IPS-NIHi7 (cell line): ENCODE data around the gene DIMT1.

ENCODE experiments used
- DNase-seq: peaks from one replicate; pipeline ENCODE4 v3.0.0; 2012; ENCODE audit warnings: mixed read lengths; ENCODE audit errors: extremely low spot score

Gene DIMT1

GRCh38 chr5:62403411-62404250 lies at the start of gene DIMT1:
DIMT1 (minus strand) TSS chr5:62403905; CDS start chr5:62403772, 133 bp downstream.
- DNase-seq = peak; percentile 96

DNA sequence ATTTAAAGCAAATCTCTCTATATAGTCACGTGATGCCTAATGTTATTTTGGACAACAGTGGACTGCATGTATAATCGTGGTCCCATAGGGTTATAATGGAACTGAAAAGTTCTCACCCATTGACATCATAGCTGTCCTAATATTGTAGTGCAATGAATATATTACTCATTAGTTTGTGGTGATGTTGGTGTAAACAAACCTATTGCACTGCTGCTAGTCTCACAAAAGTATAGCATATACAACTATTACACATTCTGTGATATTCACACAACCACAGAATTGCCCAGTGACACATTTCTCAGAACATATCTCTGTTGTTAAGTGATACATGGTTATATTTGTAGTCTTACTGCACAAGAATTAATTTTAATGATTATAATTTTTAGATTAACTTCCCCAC lies 46.6 kb upstream of the DIMT1 start:
- DNase-seq = no peak

DNA sequence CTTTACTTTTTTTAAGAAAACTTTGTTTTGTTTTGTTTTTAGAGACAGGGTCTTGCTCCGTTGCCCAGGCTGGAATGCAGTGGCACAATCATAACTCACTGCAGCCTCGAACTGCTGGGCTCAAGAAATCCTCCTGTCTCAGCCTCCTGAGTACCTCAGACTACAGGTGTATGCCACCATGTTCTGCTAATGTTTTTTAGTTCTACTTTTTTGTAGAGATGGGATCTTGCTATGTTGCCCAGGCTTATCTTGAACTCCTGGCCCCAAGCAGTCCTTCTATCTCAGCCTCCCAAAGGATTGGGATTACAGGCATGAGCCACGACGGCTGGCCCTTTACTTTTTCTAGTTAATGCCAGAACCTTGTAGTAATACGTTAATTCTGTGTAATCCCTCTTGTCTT lies 44.8 kb upstream of the DIMT1 start:
- DNase-seq = no peak

DNA sequence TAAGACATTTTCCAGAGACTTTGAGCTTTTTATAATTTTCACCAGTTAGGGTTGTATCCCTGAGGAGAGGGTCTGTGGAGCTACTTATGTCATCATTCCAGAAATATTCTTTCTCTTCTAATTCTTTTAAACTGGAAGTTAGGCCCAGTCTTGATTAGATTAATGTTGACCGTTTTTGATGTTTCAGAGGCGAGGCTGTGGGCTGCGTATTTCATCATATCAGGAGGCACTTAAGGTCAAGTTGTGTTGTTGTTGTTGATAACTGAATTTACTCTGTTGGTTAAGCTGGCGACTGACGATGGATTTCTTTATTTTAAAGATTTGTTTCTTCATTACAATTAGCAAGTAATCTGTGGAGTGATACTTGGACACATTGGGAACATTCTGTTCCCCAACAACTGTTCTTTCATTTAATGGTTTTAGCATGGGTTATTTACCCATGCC lies 28.9 kb upstream of the DIMT1 start:
- DNase-seq = no peak

DNA sequence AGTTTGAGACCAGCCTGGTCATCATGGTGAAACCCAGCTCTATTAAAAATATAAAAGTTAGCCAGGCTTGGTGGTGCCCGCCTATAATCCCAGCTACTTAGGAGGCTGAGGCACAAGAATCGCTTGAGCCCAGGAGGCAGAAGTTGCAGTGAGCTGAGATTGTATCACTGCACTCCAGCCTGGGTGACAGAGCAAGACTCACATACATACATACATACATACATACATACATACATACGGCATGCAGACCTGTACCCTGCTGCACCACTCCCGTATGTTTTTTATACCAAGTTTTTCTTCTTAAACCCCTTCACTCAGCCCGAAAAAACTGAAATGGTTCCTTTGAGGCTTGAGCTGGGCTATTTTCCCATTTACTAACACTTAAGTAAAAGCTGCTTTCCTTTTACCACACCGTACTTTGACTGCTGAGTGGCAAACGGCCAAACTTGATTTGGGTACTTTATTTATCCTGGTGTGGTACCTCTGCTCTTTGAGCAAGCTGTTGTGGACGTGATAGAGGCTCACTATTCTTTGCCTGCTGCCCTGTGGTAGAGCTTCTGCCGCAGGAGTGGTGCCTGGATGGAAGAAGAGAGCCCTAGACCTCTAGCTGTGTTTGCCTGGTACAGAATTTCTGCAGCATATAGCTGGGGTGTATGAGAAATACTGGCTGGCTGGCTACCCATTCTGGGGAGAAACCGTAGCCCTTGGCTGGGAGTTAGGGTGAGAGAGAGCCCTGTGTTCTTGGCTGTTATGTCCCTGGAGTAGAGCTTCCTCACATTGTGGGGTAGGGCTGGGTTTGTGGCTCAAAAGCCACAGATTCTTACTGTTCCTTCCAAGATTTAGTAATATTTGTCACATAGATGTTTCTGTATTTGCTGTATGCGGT lies 28.3 kb upstream of the DIMT1 start:
- DNase-seq = peak; percentile 9

GRCh38 chr5:62424763-62425162 lies 21.1 kb upstream of the DIMT1 start:
- DNase-seq = no peak

DNA sequence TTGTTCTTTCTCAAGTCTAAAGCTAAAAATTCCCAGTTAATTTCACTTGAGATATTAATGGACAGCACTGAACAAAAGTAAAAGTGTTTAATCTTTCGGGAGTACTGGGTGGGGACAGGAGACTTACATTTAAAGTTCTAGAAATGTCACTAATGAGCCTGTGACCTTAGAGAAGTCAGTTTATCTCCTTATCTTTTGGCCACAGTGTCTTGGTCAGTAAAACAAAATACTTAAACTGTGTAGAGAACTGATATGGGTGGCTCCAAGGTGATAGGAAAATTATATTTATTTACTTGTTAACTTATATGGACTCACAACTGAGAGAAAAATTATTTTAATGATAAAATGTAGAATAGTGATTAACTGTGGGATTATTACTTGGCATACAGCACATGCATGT lies 17.7 kb upstream of the DIMT1 start:
- DNase-seq = no peak

DNA sequence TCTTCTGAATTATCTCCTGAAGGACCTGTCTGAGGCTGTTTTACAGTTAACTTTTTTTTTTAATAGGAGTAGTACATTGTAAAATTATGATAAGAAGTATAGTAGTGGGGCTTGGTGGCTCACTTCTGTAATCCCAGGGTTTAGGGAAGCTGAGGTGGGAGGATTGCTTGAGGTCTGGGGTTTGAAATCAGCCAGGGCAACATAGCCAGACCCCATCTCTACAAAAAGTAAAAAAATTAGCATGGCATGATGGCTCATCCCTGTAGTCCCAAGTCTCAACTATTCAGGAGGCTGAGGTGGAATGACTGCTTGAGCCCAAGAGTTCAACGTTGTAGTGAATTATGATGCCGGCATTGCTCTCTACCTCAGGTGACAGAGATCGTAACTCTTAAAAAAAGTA lies 15.9 kb upstream of the DIMT1 start:
- DNase-seq = no peak

GRCh38 chr5:62418462-62419076 lies 14.9 kb upstream of the DIMT1 start:
- no peak for DNase-seq

GRCh38 chr5:62413711-62414110 lies 10.0 kb upstream of the DIMT1 start:
- no peak for DNase-seq

DNA sequence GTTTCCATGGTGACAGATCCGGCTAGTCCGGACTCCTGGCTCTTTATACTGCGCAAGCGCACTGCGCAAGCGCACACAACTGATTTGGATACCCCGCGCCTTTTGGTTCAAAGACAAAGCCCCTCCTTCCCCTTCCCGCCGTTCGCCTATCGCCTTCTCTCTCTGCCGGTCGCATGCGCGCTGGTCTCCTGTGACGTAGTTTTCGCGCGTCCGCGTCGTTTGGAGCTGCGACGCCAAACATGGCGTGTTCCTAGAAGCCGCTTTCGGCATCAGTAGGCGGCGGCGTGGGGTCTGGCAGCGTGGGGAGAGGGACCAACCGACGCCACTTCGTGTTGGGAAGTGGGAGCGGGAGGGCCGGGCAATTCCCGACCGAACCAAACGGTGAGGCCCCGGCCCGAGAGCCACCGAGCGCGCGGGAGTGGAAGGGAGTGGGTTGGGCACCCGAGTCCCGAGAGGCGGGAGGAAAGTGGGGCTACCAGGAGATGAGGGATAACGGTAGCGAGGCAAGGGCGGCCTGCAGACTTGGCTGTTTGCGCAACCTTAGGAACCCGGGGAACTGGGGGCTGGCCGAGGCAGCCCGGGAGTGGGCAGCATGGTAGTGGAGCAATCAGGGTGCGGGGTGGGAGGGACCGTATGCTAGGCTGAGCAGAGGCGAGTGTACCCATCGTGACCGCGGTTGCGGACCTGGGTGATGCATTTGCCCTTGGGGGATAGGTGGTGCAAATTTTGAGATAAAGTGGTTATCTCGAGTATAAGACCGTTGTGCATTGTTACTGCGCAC lies 9.0 kb upstream of the DIMT1 start, which contains the start of gene IPO11:
Gene IPO11, plus strand, starts transcription at position 215 of the 781 bp plus-strand sequence. CDS start 24,517 bp downstream, outside the sequence.
- DNase-seq = peak; percentile 98

DNA sequence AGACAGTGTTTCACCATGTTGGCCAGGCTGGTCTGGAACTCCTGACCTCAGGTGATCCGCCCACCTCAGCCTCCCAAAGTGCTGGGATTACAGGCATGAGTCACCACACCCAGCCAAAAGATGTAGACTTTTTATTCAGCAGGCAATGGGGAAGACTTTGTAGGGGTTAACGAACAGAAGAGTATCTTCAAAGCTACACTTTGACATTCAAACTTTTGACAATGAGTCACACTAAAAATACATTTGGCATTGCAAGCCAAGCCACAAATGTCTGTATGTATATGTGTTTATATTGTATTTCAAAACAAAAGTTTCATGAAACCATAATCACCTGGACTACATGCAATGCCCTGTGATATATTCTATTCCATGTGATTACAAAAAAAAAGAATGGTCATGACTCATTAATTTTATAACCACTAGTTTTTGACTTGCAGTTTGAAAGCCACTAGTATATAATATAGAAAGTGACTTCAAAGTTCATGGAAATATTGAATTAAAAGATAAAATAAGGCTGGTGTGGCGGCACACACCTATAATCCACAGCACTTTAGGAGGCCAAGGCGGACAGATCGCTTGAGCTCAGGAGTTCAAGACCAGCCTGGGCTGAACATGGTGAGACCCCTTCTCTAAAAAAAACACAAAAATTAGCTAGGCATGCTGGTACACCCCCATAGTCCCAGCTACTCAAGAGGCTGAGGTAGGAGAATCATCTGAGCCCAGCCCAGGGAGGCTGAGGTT lies 8.3 kb downstream of the DIMT1 start:
- DNase-seq = no peak

GRCh38 chr5:62386824-62387223 lies 16.9 kb downstream of the DIMT1 start:
- no peak for DNase-seq

DNA sequence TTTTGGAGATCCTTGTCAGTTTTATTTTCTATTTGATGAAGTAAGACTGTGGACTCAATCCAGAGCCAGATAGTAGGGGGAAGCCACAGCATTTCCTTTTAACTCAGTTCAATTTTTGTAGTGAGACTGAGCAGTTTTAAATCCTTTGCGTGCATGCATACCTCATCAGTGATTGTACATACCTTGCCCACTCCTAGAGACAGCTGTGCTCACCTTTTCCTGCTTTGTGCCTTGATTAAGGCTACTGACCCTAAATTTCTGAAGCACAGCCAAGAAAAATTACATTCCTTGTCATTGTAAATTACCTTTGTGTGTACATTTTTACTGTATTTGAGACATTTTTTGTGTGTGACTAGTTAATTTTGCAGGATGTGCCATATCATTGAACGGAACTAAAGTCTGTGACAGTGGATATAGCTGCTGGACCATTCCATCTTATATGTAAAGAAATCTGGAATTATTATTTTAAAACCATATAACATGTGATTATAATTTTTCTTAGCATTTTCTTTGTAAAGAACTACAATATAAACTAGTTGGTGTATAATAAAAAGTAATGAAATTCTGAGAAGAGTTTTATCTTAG lies 17.8 kb downstream of the DIMT1 start:
- no peak for DNase-seq

- DNase-seq = no peak
Measured at GRCh38 chr5:62385131-62385530, 18.6 kb downstream of the DIMT1 start.

DNA sequence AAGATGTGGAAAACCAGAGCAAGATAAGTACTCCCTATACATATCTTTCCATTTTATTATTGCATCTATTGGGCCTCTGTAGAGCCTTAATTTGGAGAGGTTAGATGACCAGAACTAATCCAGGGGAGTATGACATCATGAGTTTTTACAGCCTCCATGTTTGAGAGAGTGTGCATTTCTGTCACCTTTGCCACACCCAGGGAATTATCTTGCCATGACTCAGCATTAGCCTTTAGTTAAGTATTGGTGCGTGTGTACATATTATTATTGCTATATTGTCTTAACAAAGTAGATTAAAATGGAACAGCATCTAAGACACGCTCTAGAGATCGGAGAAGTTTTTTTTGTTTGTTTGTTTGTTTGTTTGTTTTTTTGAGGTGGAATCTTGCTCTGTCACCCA lies 27.6 kb downstream of the DIMT1 start:
- DNase-seq = no peak

- DNase-seq = no peak
Measured at GRCh38 chr5:62375627-62376026, 28.1 kb downstream of the DIMT1 start.

DNA sequence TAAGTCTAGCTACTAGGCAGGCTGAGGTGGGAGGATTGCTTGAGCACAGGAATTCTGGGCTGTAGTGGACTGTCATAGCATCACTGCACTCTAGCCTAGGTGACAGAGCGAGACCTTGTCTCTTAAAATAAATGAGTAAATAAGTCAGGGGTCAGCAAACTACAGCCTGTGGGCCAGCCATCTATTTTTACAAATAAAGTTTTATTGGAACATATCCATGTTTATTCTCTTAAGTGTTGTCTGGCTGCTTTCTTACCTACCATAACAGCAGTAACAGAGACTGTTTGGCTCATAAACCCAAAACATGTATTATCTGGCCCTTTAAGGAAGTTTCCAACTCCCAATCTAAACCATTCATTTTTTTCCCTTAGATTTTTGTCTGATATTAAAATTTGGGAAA lies 29.6 kb downstream of the DIMT1 start:
- DNase-seq = no peak

DNA sequence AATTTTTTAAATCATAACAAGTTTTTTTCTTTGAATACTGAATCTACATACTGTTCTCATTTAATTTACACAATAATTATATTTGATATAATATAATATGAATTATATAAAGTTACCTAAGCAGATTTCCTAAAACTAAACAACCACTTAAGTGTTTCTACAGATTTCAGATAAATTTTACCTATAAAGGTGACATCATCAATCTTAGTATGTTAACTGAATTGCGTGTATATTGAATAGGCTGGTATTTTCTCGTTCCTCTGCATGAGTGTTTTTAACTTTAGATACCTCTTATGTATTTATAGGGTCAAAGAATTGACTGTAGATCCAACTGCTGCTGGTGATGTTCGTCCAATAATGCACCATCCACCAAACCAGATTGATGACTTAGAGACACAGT lies 30.3 kb downstream of the DIMT1 start:
- DNase-seq = no peak

GRCh38 chr5:62372600-62372999 lies 31.1 kb downstream of the DIMT1 start:
- DNase-seq = no peak
